ENCODE data around the gene CASKIN1. TPM values are rescaled to one million over a fixed set of nuclear protein-coding genes. Genes with fewer than 3 reads are reported as not detected.
A peak's percentile ranks its signal among the peaks of the same experiment; 100 is the strongest.

The CASKIN1 gene
- total and polyA plus RNA-seq, 10 donors = 0.24 to 0.32 (median 0.30) TPM; not detected in 7

- WGBS, 5 donors = 81 to 94% (median 86%) methylated on average over 11 to 18 of the region's 18 CpGs
- Histone ChIP-seq H3K9me3 (no peaks in the 10 kb centered on the region), H3K4me1 (peaks cover 0 to 58% (median 21%) of the 10 kb centered on the region in 6 donors), H3K4me3 (no peak overlapping the region), H3K27ac (peak overlapping the region in 4 of 8 donors; percentile 30 to 41 (median 37)), H3K36me3 (peaks cover 0 to 88% (median 54%) of the 10 kb centered on the region in 6 donors), H3K27me3 (replicated peaks in 1 of 7) (no peaks in the 10 kb centered on the region)
- DNase-seq = no peak
- intact Hi-C loops (cut with DNase I; ENCODE audit: low total_unique reads) = no loop called here
- TF ChIP-seq POLR2AphosphoS5 (IDR thresholded peaks at IDR 0.05) (peak; percentile 33 to 65 (median 54)), CTCF (IDR thresholded peaks at IDR 0.05 in 8 of 11, conservative IDR thresholded peaks at IDR 0.05 in 3 of 11) (no peak)
Observed at GRCh38 chr16:2167068-2167638, 29.3 kb downstream of the CASKIN1 start.

- Histone ChIP-seq H3K36me3 (peaks cover 0 to 88% (median 47%) of the 10 kb centered on the region in 6 donors), H3K27ac (peak overlapping the region in 1 of 8 donors; percentile 41), H3K27me3 (replicated peaks in 1 of 7) (no peaks in the 10 kb centered on the region), H3K4me1 (peaks cover 0 to 58% (median 21%) of the 10 kb centered on the region in 6 donors), H3K9me3 (no peaks in the 10 kb centered on the region), H3K4me3 (no peak overlapping the region)
- TF ChIP-seq POLR2AphosphoS5 (IDR thresholded peaks at IDR 0.05) (no peak), POLR2A (IDR thresholded peaks at IDR 0.05) (no peak), CTCF (IDR thresholded peaks at IDR 0.05 in 8 of 11, conservative IDR thresholded peaks at IDR 0.05 in 3 of 11) (no peak)
- no peak for DNase-seq
- 93 to 97% (median 96%) methylated on average over 17 of the region's 17 CpGs for WGBS, 5 donors
- intact Hi-C loops (cut with DNase I; ENCODE audit: low total_unique reads) = no loop called here
Observed at GRCh38 chr16:2166263-2167067, 29.9 kb downstream of the CASKIN1 start.

- H3K4me3 ChIP-seq = no peak overlapping the region
- H3K36me3 ChIP-seq = peaks cover 0 to 84% (median 42%) of the 10 kb centered on the region in 6 donors
- no peaks in the 10 kb centered on the region for H3K27me3 ChIP-seq (replicated peaks in 1 of 7)
- no peak for DNase-seq
- peaks cover 0 to 58% (median 21%) of the 10 kb centered on the region in 6 donors for H3K4me1 ChIP-seq
- H3K27ac ChIP-seq = no peak overlapping the region
- no peaks in the 10 kb centered on the region for H3K9me3 ChIP-seq
- WGBS, 5 donors = 92 to 98% (median 94%) methylated on average over 8 to 12 of the region's 12 CpGs
- TF ChIP-seq POLR2AphosphoS5 (IDR thresholded peaks at IDR 0.05) (no peak), POLR2A (IDR thresholded peaks at IDR 0.05) (no peak), CTCF (IDR thresholded peaks at IDR 0.05 in 8 of 11, conservative IDR thresholded peaks at IDR 0.05 in 3 of 11) (no peak)
- intact Hi-C loops (cut with DNase I; ENCODE audit: low total_unique reads) = no loop called here
Observed at GRCh38 chr16:2165861-2166260, 30.5 kb downstream of the CASKIN1 start.

All from spleen (tissue), 11 donors.